Spleen (tissue), 11 donors: ENCODE data around the gene PHF10. TPM values are rescaled to one million over a fixed set of nuclear protein-coding genes. Genes with fewer than 3 reads are reported as not detected.

Experiments
- DNase-seq: peaks from one replicate; pipeline ENCODE4 v3.0.0-alpha.2; 2020
- H3K27ac ChIP-seq, 8 donors: fragments of 200-600 bp; sonication (generic) in 7 of 8; 1 replicate in 4 of 8; 2 replicates in 4 of 8; pipeline versions ENCODE4 v1.5.0 to v1.8.0; 2016 to 2021; ENCODE audit warnings: inconsistent platforms in 4 of 8, mild to moderate bottlenecking in 4 of 8, moderate library complexity in 1 of 8
- H3K27me3 ChIP-seq, 7 donors: fragments of 200-600 bp; sonication (generic) in 6 of 7; replicated peaks in 1 of 7; 1 replicate in 4 of 7; 2 replicates in 3 of 7; pipeline versions ENCODE4 v1.5.0 to v1.8.0; 2016 to 2021; ENCODE audit warnings: inconsistent platforms in 3 of 7, mild to moderate bottlenecking in 1 of 7
- H3K36me3 ChIP-seq, 6 donors: fragments of 200-600 bp; sonication (generic) in 5 of 6; 1 replicate in 4 of 6; 2 replicates in 2 of 6; pipeline versions ENCODE4 v1.5.0 to v1.8.0; 2016 to 2021; ENCODE audit warnings: inconsistent platforms in 2 of 6
- H3K4me1 ChIP-seq, 6 donors: fragments of 200-600 bp; sonication (generic) in 5 of 6; 1 replicate in 3 of 6; 2 replicates in 3 of 6; pipeline versions ENCODE4 v1.5.0 to v1.8.0; 2016 to 2021; ENCODE audit warnings: inconsistent platforms in 3 of 6
- H3K4me3 ChIP-seq, 8 donors: fragments of 200-600 bp; sonication (generic) in 7 of 8; 1 replicate in 4 of 8; 2 replicates in 4 of 8; pipeline versions ENCODE4 v1.5.0 to v1.8.0; 2016 to 2021; ENCODE audit warnings: inconsistent platforms in 4 of 8, mild to moderate bottlenecking in 4 of 8, moderate library complexity in 2 of 8
- H3K9me3 ChIP-seq, 8 donors: fragments of 200-600 bp; sonication (generic) in 7 of 8; 1 replicate in 4 of 8; 2 replicates in 4 of 8; pipeline versions ENCODE4 v1.5.0 to v1.8.0; 2016 to 2021; ENCODE audit warnings: inconsistent platforms in 4 of 8
- CTCF ChIP-seq, 11 experiments: fragments of 200-600 bp in 7 of 11; fragments of 450-650 bp in 4 of 11; sonication (generic) in 4 of 11; IDR thresholded peaks in 8 of 11; conservative IDR thresholded peaks in 3 of 11; 1 replicate in 7 of 11; 2 replicates in 4 of 11; pipeline versions ENCODE4 v1.4.0 to v1.8.0; 2016 to 2021; ENCODE audit warnings: antibody characterized with exemption in 11 of 11, inconsistent platforms in 4 of 11, mild to moderate bottlenecking in 1 of 11
- POLR2A ChIP-seq, 3 donors: fragments of 450-650 bp; IDR thresholded peaks; one replicate each; pipeline ENCODE4 v1.5.1; 2017; ENCODE audit warnings: antibody characterized with exemption in 3 of 3, mild to moderate bottlenecking in 1 of 3
- POLR2AphosphoS5 ChIP-seq, 3 donors: sonication (generic); formaldehyde crosslinking; IDR thresholded peaks; one replicate each; pipeline ENCODE4 v1.5.1; 2017; ENCODE audit warnings: antibody characterized with exemption in 3 of 3
- WGBS, 5 donors: extraction: QIAGEN DNeasy Blood & Tissue Kit in 3 of 5; methylation state at CpG; one replicate each; pipeline versions ENCODE4 v1.1.5 to v1.1.7; 2013 to 2018; 5-methylcytosine and 5-hydroxymethylcytosine counted together
- intact Hi-C: fragments of 100-400 bp; cut with DNase I; formaldehyde crosslinking; loops from one replicate; pipeline ENCODE4 v1.15.0; 2023; ENCODE audit warnings: low total_unique reads
- polyA plus RNA-seq, 3 donors: library from polyadenylated mRNA; stranded (reverse); fragments of 200-250 nt; gene quantifications; one replicate each; pipeline ENCODE4 v1.2.1, GENCODE V29; 2013
- total RNA-seq, 7 donors: library from RNA; depleted of rRNA in 3 of 7; stranded (reverse); fragments of >200 nt in 3 of 7; fragmentation: NEBNext Ultra II Directional in 4 of 7; extraction: Animal tissue kit (Norgen Biotek cat#: 25700) in 4 of 7; gene quantifications; one replicate each; pipeline versions ENCODE4 v1.1.0 to v1.2.1, GENCODE V29; 2016 to 2021
- donor health status: healthy with polysubstance abuse.
- donor health status: DM: no; HTN: no; CAD: no; lungs with moderate emphysema.
- donor health status: DM: no; HTN: no; CAD: no.
- donor health status: Bipolar disorder and iron deficiency.
- donor health status: healthy.
- donor health status: DM: no; HTN: no; CAD: no.
- donor health status: DM: yes; HTN: yes; CAD: no.

The PHF10 gene
- total and polyA plus RNA-seq, 10 donors: 36.7 to 102 (median 58.0) TPM

- Histone ChIP-seq H3K9me3 (peaks cover 0 to 16% (median 5%) of the 10 kb centered on the region in 8 donors), H3K27ac (no peak overlapping the region), H3K4me3 (no peak overlapping the region), H3K27me3 (no peaks in the 10 kb centered on the region), H3K36me3 (peaks cover 0 to 51% (median 2%) of the 10 kb centered on the region in 6 donors), H3K4me1 (no peaks in the 10 kb centered on the region)
- no peak for DNase-seq
- intact Hi-C loops: no loop called here
- 79 to 96% (median 88%) methylated on average over 1 of the region's 1 CpG for WGBS, 5 donors
- TF ChIP-seq POLR2AphosphoS5 (IDR thresholded peaks at IDR 0.05) (no peak), POLR2A (IDR thresholded peaks at IDR 0.05) (no peak), CTCF (IDR thresholded peaks at IDR 0.05 in 8 of 11, conservative IDR thresholded peaks at IDR 0.05 in 3 of 11) (no peak)
Measured at GRCh38 chr6:169678342-169678741, 46.0 kb downstream of the PHF10 start.

- Histone ChIP-seq H3K9me3 (peaks cover 0 to 16% (median 5%) of the 10 kb centered on the region in 8 donors), H3K27me3 (no peaks in the 10 kb centered on the region), H3K27ac (no peak overlapping the region), H3K36me3 (peaks cover 0 to 47% (median 2%) of the 10 kb centered on the region in 6 donors), H3K4me3 (no peak overlapping the region), H3K4me1 (no peaks in the 10 kb centered on the region)
- no peak for DNase-seq
- TF ChIP-seq POLR2A (IDR thresholded peaks at IDR 0.05): no peak
- TF ChIP-seq CTCF (IDR thresholded peaks at IDR 0.05 in 8 of 11, conservative IDR thresholded peaks at IDR 0.05 in 3 of 11): no peak
- TF ChIP-seq POLR2AphosphoS5 (IDR thresholded peaks at IDR 0.05): no peak
- WGBS, 5 donors: 85 to 97% (median 85%) methylated on average over 1 of the region's 1 CpG
- intact Hi-C loops: no loop called here
Measured at GRCh38 chr6:169677096-169677495, 47.2 kb downstream of the PHF10 start.

- H3K27ac ChIP-seq: no peak overlapping the region
- no peak for DNase-seq
Measured at GRCh38 chr6:169675011-169675410, 49.3 kb downstream of the PHF10 start.

GRCh38 chr6:169671563-169671962 lies 52.7 kb downstream of the PHF10 start:
- TF ChIP-seq POLR2A (IDR thresholded peaks at IDR 0.05): no peak
- no peak for TF ChIP-seq POLR2AphosphoS5 (IDR thresholded peaks at IDR 0.05)
- no peak for TF ChIP-seq CTCF (IDR thresholded peaks at IDR 0.05 in 8 of 11, conservative IDR thresholded peaks at IDR 0.05 in 3 of 11)
- Histone ChIP-seq H3K4me1 (peaks cover 0 to 17% (median 10%) of the 10 kb centered on the region in 6 donors), H3K9me3 (no peaks in the 10 kb centered on the region), H3K27ac (no peak overlapping the region), H3K27me3 (no peaks in the 10 kb centered on the region), H3K4me3 (no peak overlapping the region), H3K36me3 (peaks cover 1 to 49% (median 14%) of the 10 kb centered on the region in 6 donors)
- no peak for DNase-seq
- intact Hi-C loops: no loop called here
- WGBS, 5 donors: 94 to 98% (median 96%) methylated on average over 5 of the region's 5 CpGs

More at GRCh38 chr6:169675011-169675410, 49.3 kb downstream of the PHF10 start:
- H3K36me3 ChIP-seq: peaks cover 0 to 48% (median 4%) of the 10 kb centered on the region in 6 donors
- WGBS, 5 donors: 90 to 100% (median 98%) methylated on average over 2 to 3 of the region's 3 CpGs
- TF ChIP-seq CTCF (IDR thresholded peaks at IDR 0.05 in 8 of 11, conservative IDR thresholded peaks at IDR 0.05 in 3 of 11) (no peak), POLR2AphosphoS5 (IDR thresholded peaks at IDR 0.05) (no peak), POLR2A (IDR thresholded peaks at IDR 0.05) (no peak)
- H3K9me3 ChIP-seq: no peaks in the 10 kb centered on the region
- H3K4me3 ChIP-seq: no peak overlapping the region
- H3K27me3 ChIP-seq: no peaks in the 10 kb centered on the region
- H3K4me1 ChIP-seq: peaks cover 0 to 5% (median 5%) of the 10 kb centered on the region in 6 donors
- intact Hi-C loops: no loop called here
